Sigmoid colon (tissue), 7 donors: Measurements from ENCODE around the gene CLSTN2. TPM values are rescaled to one million over a fixed set of nuclear protein-coding genes. Genes with fewer than 3 reads are reported as not detected.

ENCODE experiments used
- DNase-seq: peaks from one replicate; pipeline ENCODE4 v3.0.0-alpha.2; 2019
- H3K27ac ChIP-seq, 4 donors: fragments of 200-600 bp; sonication (generic); one replicate each; pipeline ENCODE4 v1.5.1; 2016 to 2019; ENCODE audit warnings: mild to moderate bottlenecking in 1 of 4
- H3K27me3 ChIP-seq, 3 donors: fragments of 200-600 bp; sonication (generic); one replicate each; pipeline ENCODE4 v1.5.1; 2019; ENCODE audit warnings: mild to moderate bottlenecking in 1 of 3
- H3K36me3 ChIP-seq, 4 donors: fragments of 200-600 bp; sonication (generic); one replicate each; pipeline ENCODE4 v1.5.1; 2016 to 2019
- H3K4me1 ChIP-seq, 4 donors: fragments of 200-600 bp; sonication (generic); one replicate each; pipeline ENCODE4 v1.5.1; 2017 to 2019
- H3K4me3 ChIP-seq, 4 donors: fragments of 200-600 bp; sonication (generic); one replicate each; pipeline ENCODE4 v1.5.1; 2017 to 2019; ENCODE audit warnings: mild to moderate bottlenecking in 2 of 4, moderate library complexity in 1 of 4
- H3K9me3 ChIP-seq, 4 donors: fragments of 200-600 bp in 3 of 4; sonication (generic) in 3 of 4; one replicate each; pipeline versions ENCODE4 v1.5.1 to v1.6.1; 2013 to 2019
- EP300 ChIP-seq, 4 donors: sonication (generic); formaldehyde crosslinking; IDR thresholded peaks; one replicate each; pipeline ENCODE4 v1.6.1; 2017; ENCODE audit warnings: antibody characterized with exemption in 4 of 4
- POLR2A ChIP-seq, 2 donors: fragments of 450-650 bp; IDR thresholded peaks; one replicate each; pipeline ENCODE4 v1.6.1; 2016; ENCODE audit warnings: antibody characterized with exemption in 2 of 2, mild to moderate bottlenecking in 2 of 2, moderate library complexity in 2 of 2
- POLR2AphosphoS5 ChIP-seq, 4 donors: sonication (generic); formaldehyde crosslinking; IDR thresholded peaks; one replicate each; pipeline ENCODE4 v1.6.1; 2017; ENCODE audit warnings: antibody characterized with exemption in 4 of 4
- WGBS, 2 donors: extraction: QIAGEN DNeasy Blood & Tissue Kit; methylation state at CpG; one replicate each; pipeline ENCODE4 v1.1.7; 2013; 5-methylcytosine and 5-hydroxymethylcytosine counted together
- intact Hi-C: fragments of 100-400 bp; cut with DNase I; formaldehyde crosslinking; loops from one replicate; pipeline ENCODE4 v1.15.1; 2023
- polyA plus RNA-seq, 3 donors: library from polyadenylated mRNA; stranded (reverse); fragments of 200-250 nt; gene quantifications; one replicate each; pipeline ENCODE4 v1.2.3, GENCODE V29; 2013
- total RNA-seq, 4 donors: library from RNA; depleted of rRNA; stranded (reverse); fragments of >200 nt; gene quantifications; one replicate each; pipeline ENCODE4 v1.1.0, GENCODE V29; 2016
- TF ChIP-seq, protein P1 (sequence below), 4 experiments: fragments of 450-650 bp in 3 of 4; fragments of 200-600 bp in 1 of 4; IDR thresholded peaks; one replicate each; pipeline ENCODE4 v1.5.1; 2016 to 2019; ENCODE audit warnings: antibody characterized with exemption in 4 of 4, mild to moderate bottlenecking in 3 of 4, moderate library complexity in 2 of 4
- donor health status: healthy with polysubstance abuse.
- donor health status: Bipolar disorder and iron deficiency.
- donor health status: healthy.

The CLSTN2 gene
- total and polyA plus RNA-seq, 7 donors, result 0.23 to 8.3 (median 2.7) TPM

DNA sequence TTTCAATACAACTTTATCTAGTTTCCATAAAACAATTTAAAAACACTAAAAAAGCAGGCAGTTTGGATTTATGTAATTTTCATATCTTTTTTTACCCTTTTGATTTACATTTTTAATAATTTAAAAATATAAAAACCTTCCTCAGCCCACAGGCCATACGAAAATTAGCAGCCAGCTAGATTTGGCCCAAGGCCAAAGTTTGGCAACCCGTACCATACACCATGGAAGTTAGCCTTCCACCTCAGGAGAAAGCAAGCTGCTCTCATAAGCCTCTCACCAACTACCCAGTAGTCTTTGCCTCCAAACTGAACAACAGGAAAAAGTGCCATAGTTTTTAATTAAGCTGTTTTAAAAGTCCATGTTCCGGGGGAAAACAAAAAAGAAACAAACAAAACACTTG, 635.6 kb downstream of the CLSTN2 start:
- DNase-seq, result no peak
- TF ChIP-seq, protein P1, sequence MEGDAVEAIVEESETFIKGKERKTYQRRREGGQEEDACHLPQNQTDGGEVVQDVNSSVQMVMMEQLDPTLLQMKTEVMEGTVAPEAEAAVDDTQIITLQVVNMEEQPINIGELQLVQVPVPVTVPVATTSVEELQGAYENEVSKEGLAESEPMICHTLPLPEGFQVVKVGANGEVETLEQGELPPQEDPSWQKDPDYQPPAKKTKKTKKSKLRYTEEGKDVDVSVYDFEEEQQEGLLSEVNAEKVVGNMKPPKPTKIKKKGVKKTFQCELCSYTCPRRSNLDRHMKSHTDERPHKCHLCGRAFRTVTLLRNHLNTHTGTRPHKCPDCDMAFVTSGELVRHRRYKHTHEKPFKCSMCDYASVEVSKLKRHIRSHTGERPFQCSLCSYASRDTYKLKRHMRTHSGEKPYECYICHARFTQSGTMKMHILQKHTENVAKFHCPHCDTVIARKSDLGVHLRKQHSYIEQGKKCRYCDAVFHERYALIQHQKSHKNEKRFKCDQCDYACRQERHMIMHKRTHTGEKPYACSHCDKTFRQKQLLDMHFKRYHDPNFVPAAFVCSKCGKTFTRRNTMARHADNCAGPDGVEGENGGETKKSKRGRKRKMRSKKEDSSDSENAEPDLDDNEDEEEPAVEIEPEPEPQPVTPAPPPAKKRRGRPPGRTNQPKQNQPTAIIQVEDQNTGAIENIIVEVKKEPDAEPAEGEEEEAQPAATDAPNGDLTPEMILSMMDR (IDR thresholded peaks at IDR 0.05), result no peak
- no peak for TF ChIP-seq POLR2AphosphoS5 (IDR thresholded peaks at IDR 0.05)
- no peak for TF ChIP-seq POLR2A (IDR thresholded peaks at IDR 0.05)
- no peak for TF ChIP-seq EP300 (IDR thresholded peaks at IDR 0.05)
- Histone ChIP-seq H3K36me3 (no peaks in the 10 kb centered on the region), H3K4me3 (no peak overlapping the region), H3K9me3 (no peaks in the 10 kb centered on the region), H3K27ac (no peak overlapping the region), H3K27me3 (no peaks in the 10 kb centered on the region), H3K4me1 (peaks cover 0 to 23% (median 9%) of the 10 kb centered on the region in 4 donors)
- 65 to 72% methylated on average over 3 of the region's 3 CpGs for WGBS, 2 donors
- intact Hi-C loops, result no loop called here

DNA sequence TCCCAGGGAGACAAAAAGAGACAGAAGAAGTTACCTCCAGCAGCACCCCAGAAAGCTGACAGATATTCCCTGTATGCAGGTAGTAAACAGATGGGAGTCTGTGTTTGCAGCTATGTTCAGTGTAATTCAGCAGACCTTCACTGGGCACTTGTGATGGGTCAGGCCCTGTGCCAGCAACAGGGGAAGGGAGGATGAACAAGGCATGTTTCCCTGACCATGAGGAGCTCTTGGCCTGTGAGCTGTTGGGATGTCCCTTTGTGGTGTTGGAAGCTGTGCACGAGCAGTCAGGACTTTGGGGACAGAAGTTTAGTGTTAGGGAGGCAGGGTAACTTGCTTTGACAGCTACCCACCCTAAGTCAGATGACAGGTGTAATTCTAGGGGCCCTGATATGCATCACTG, 636.9 kb downstream of the CLSTN2 start:
- 66 to 72% methylated on average over 1 of the region's 1 CpG for WGBS, 2 donors
- DNase-seq, result no peak
- H3K27ac ChIP-seq, result no peak overlapping the region
- peaks cover 0 to 23% (median 9%) of the 10 kb centered on the region in 4 donors for H3K4me1 ChIP-seq
- TF ChIP-seq, protein P1 (IDR thresholded peaks at IDR 0.05), result no peak
- no peak for TF ChIP-seq EP300 (IDR thresholded peaks at IDR 0.05)
- no peak for TF ChIP-seq POLR2AphosphoS5 (IDR thresholded peaks at IDR 0.05)
- TF ChIP-seq POLR2A (IDR thresholded peaks at IDR 0.05), result no peak
- H3K9me3 ChIP-seq, result no peaks in the 10 kb centered on the region
- H3K36me3 ChIP-seq, result no peaks in the 10 kb centered on the region
- intact Hi-C loops, result no loop called here
- H3K27me3 ChIP-seq, result no peaks in the 10 kb centered on the region
- H3K4me3 ChIP-seq, result no peak overlapping the region

DNA sequence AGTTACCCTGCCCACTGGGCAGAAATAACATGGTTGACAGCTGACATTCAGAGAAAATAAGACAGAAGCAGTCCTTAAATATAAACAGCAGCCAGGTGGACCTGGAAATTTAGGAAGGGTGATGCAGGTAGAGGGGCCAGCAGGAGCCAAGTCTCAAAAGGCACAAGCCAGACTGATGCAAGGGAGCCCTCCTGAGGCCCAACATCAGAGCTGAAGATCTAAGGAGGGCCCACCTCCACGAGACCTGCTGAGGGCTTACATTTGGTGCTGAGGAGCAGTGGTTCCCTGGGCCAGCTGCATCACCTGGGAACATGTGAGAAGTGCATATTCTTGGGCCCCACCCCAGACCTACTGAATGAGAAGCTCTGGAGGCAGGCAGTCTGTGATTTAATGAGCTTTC, 637.3 kb downstream of the CLSTN2 start:
- WGBS, 2 donors, result 74 to 84% methylated on average over 1 of the region's 1 CpG
- TF ChIP-seq POLR2AphosphoS5 (IDR thresholded peaks at IDR 0.05), result no peak
- TF ChIP-seq, protein P1 (IDR thresholded peaks at IDR 0.05), result no peak
- no peak for TF ChIP-seq EP300 (IDR thresholded peaks at IDR 0.05)
- TF ChIP-seq POLR2A (IDR thresholded peaks at IDR 0.05), result no peak

DNA sequence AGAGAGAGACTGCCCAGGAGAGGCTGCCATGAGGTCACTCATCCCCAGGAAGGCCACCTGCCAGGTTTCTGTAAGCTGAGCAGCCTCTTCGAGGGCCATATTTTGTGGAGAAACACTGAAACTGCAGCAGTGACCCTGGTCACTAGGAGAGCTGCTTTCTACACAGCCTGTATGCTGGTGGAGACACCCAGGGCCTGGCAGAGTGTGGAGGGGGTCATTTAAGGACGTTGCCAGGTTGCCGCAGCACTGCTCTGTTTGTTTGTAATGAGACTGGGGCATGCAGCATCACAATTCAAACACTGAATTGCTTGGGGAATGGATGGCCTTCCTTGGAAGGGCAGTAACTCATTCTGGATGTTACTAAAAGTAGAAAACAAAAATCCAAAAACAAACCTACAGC, 638.0 kb downstream of the CLSTN2 start:
- Histone ChIP-seq H3K4me3 (no peak overlapping the region), H3K27ac (no peak overlapping the region), H3K9me3 (no peaks in the 10 kb centered on the region), H3K36me3 (no peaks in the 10 kb centered on the region), H3K4me1 (peaks cover 0 to 23% (median 9%) of the 10 kb centered on the region in 4 donors), H3K27me3 (no peaks in the 10 kb centered on the region)
- no peak for DNase-seq
- intact Hi-C loops, result no loop called here
- WGBS, 2 donors, result 59 to 66% methylated on average over 3 of the region's 3 CpGs
- no peak for TF ChIP-seq EP300 (IDR thresholded peaks at IDR 0.05)
- TF ChIP-seq POLR2AphosphoS5 (IDR thresholded peaks at IDR 0.05), result no peak
- TF ChIP-seq, protein P1 (IDR thresholded peaks at IDR 0.05), result no peak
- TF ChIP-seq POLR2A (IDR thresholded peaks at IDR 0.05), result no peak

More for the DNA sequence above, 637.3 kb downstream of the CLSTN2 start:
- Histone ChIP-seq H3K27me3 (no peaks in the 10 kb centered on the region), H3K9me3 (no peaks in the 10 kb centered on the region), H3K4me1 (peaks cover 0 to 23% (median 9%) of the 10 kb centered on the region in 4 donors), H3K36me3 (no peaks in the 10 kb centered on the region), H3K27ac (no peak overlapping the region), H3K4me3 (no peak overlapping the region)
- no peak for DNase-seq
- intact Hi-C loops, result no loop called here

DNA sequence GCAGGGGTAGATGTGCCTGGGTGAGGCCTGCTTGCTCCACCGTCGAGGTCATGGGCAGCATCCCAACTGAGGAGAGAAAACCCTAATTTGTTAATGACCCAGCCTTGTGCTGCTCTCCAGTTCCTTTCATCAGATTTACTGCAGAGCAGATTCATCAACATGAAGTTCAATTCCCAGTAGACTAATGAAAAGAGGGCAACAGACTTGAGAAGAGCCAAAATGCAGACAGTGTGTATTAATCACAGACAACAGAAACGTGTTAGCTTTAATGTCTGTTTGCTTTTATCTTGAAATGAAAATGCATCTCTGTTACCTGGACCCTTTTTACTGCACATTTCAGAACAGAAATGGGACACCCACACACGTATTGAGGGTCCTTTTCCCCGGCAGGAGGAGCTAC, 639.4 kb downstream of the CLSTN2 start:
- 62 to 77% methylated on average over 5 of the region's 5 CpGs for WGBS, 2 donors
- H3K27me3 ChIP-seq, result no peaks in the 10 kb centered on the region
- no peak for DNase-seq
- H3K4me3 ChIP-seq, result no peak overlapping the region
- intact Hi-C loops, result no loop called here
- H3K27ac ChIP-seq, result no peak overlapping the region
- TF ChIP-seq POLR2AphosphoS5 (IDR thresholded peaks at IDR 0.05), result no peak
- TF ChIP-seq, protein P1 (IDR thresholded peaks at IDR 0.05), result no peak
- TF ChIP-seq EP300 (IDR thresholded peaks at IDR 0.05), result no peak
- no peak for TF ChIP-seq POLR2A (IDR thresholded peaks at IDR 0.05)
- peaks cover 0 to 19% (median 9%) of the 10 kb centered on the region in 4 donors for H3K4me1 ChIP-seq
- no peaks in the 10 kb centered on the region for H3K36me3 ChIP-seq
- H3K9me3 ChIP-seq, result no peaks in the 10 kb centered on the region
